IPS-15b (cell line): ENCODE measurements around the gene CAPNS1.
A peak's percentile ranks its signal among the peaks of the same experiment; 100 is the strongest.
"Not testable (repeated sequence)": the region's sequence is repeated elsewhere in the genome, so short reads cannot be mapped to it uniquely, and the experiment has no call there.

ENCODE experiments used
- H3K27me3 ChIP-seq: one replicate; pipeline ENCODE4 v1.6.1; 2013; ENCODE audit warnings: low read length; ENCODE audit not compliant: control insufficient read depth, insufficient read depth
- H3K36me3 ChIP-seq: one replicate; pipeline ENCODE4 v1.6.1; 2013; ENCODE audit warnings: low read length; ENCODE audit not compliant: control insufficient read depth, insufficient read depth
- H3K4me1 ChIP-seq: one replicate; pipeline ENCODE4 v1.6.1; 2013; ENCODE audit warnings: mild to moderate bottlenecking, low read length; ENCODE audit not compliant: control insufficient read depth, insufficient read depth
- H3K4me3 ChIP-seq: one replicate; pipeline ENCODE4 v1.5.1; 2013; ENCODE audit warnings: low read depth, low read length
- H3K9ac ChIP-seq: one replicate; pipeline ENCODE4 v1.6.1; 2013; ENCODE audit warnings: low read depth, mild to moderate bottlenecking, low read length
- H3K9me3 ChIP-seq: one replicate; pipeline ENCODE4 v1.6.1; 2013; ENCODE audit warnings: mild to moderate bottlenecking, low read length; ENCODE audit not compliant: control insufficient read depth, insufficient read depth

CAPNS1 gene

GRCh38 chr19:36115453-36116343 is 24.2 kb upstream of the CAPNS1 start, which contains the start of gene TBCB:
TSS of gene TBCB (plus strand) at chr19:36115468. CDS start at chr19:36115561, 93 bp downstream.
- Histone ChIP-seq H3K27me3 (no peaks in the 10 kb centered on the region), H3K4me1 (peaks cover 14% of the 10 kb centered on the region), H3K9ac (peak within 1 kb of the TSS; percentile 81), H3K4me3 (peak within 1 kb of the TSS; percentile 98), H3K9me3 (no peaks in the 10 kb centered on the region), H3K36me3 (peaks cover 20% of the 10 kb centered on the region)

- no peak overlapping the region for H3K9ac ChIP-seq
- H3K4me1 ChIP-seq, result peaks cover 9% of the 10 kb centered on the region
- peaks cover 20% of the 10 kb centered on the region for H3K36me3 ChIP-seq
Observed at GRCh38 chr19:36116344-36116637, 23.6 kb upstream of the CAPNS1 start.

GRCh38 chr19:36120092-36120983 is 19.5 kb upstream of the CAPNS1 start:
- no peak overlapping the region for H3K4me3 ChIP-seq
- peaks cover 23% of the 10 kb centered on the region for H3K36me3 ChIP-seq
- no peak overlapping the region for H3K9ac ChIP-seq
- no peaks in the 10 kb centered on the region for H3K27me3 ChIP-seq
- no peaks in the 10 kb centered on the region for H3K9me3 ChIP-seq
- H3K4me1 ChIP-seq, result peaks cover 5% of the 10 kb centered on the region

More at GRCh38 chr19:36116344-36116637, 23.6 kb upstream of the CAPNS1 start:
- Histone ChIP-seq H3K27me3 (no peaks in the 10 kb centered on the region), H3K9me3 (no peaks in the 10 kb centered on the region), H3K4me3 (peak overlapping the region; percentile 98)

GRCh38 chr19:36120984-36121358 is 18.9 kb upstream of the CAPNS1 start:
- no peak overlapping the region for H3K9ac ChIP-seq
- H3K4me1 ChIP-seq, result peaks cover 5% of the 10 kb centered on the region
- H3K4me3 ChIP-seq, result no peak overlapping the region
- peaks cover 26% of the 10 kb centered on the region for H3K36me3 ChIP-seq
- H3K9me3 ChIP-seq, result no peaks in the 10 kb centered on the region
- H3K27me3 ChIP-seq, result no peaks in the 10 kb centered on the region

- no peak overlapping the region for H3K9ac ChIP-seq
- H3K27me3 ChIP-seq, result no peaks in the 10 kb centered on the region
- H3K36me3 ChIP-seq, result peaks cover 26% of the 10 kb centered on the region
- peaks cover 5% of the 10 kb centered on the region for H3K4me1 ChIP-seq
- no peaks in the 10 kb centered on the region for H3K9me3 ChIP-seq
- no peak overlapping the region for H3K4me3 ChIP-seq
Observed at GRCh38 chr19:36121486-36122124, 18.3 kb upstream of the CAPNS1 start.

- Histone ChIP-seq H3K36me3 (peaks cover 20% of the 10 kb centered on the region), H3K4me1 (no peaks in the 10 kb centered on the region), H3K9me3 (no peaks in the 10 kb centered on the region)
Observed at GRCh38 chr19:36125557-36125956, 14.3 kb upstream of the CAPNS1 start.

GRCh38 chr19:36128392-36128736 is 11.5 kb upstream of the CAPNS1 start:
- peak overlapping the region; percentile 79 for H3K9ac ChIP-seq
- H3K36me3 ChIP-seq, result peaks cover 9% of the 10 kb centered on the region
- no peaks in the 10 kb centered on the region for H3K4me1 ChIP-seq
- no peaks in the 10 kb centered on the region for H3K9me3 ChIP-seq
- H3K27me3 ChIP-seq, result no peaks in the 10 kb centered on the region
- H3K4me3 ChIP-seq, result peak overlapping the region; percentile 79

More at GRCh38 chr19:36125557-36125956, 14.3 kb upstream of the CAPNS1 start:
- Histone ChIP-seq H3K4me3 (no peak overlapping the region), H3K27me3 (no peaks in the 10 kb centered on the region), H3K9ac (no peak overlapping the region)

- not testable (repeated sequence) for H3K9me3 ChIP-seq, H3K4me1 ChIP-seq, H3K4me3 ChIP-seq, H3K27me3 ChIP-seq, H3K9ac ChIP-seq, H3K36me3 ChIP-seq
Observed at GRCh38 chr19:36131221-36131620, 8.6 kb upstream of the CAPNS1 start.

- H3K9ac ChIP-seq, H3K4me1 ChIP-seq, H3K9me3 ChIP-seq, H3K36me3 ChIP-seq, H3K4me3 ChIP-seq, H3K27me3 ChIP-seq: not testable (repeated sequence)
Observed at GRCh38 chr19:36134867-36135266, 5.0 kb upstream of the CAPNS1 start.

GRCh38 chr19:36136964-36137686 is 2.7 kb upstream of the CAPNS1 start:
- H3K4me3 ChIP-seq, result no peak overlapping the region
- H3K36me3 ChIP-seq, result peaks cover 2% of the 10 kb centered on the region
- no peaks in the 10 kb centered on the region for H3K27me3 ChIP-seq
- peaks cover 6% of the 10 kb centered on the region for H3K4me1 ChIP-seq
- H3K9ac ChIP-seq, result no peak overlapping the region
- H3K9me3 ChIP-seq, result no peaks in the 10 kb centered on the region

GRCh38 chr19:36139120-36139472 is 770 bp upstream of the CAPNS1 start:
- H3K27me3 ChIP-seq, result no peaks in the 10 kb centered on the region
- H3K4me3 ChIP-seq, result peak overlapping the region; percentile 97
- H3K9me3 ChIP-seq, result no peaks in the 10 kb centered on the region
- peak overlapping the region; percentile 95 for H3K9ac ChIP-seq
- peaks cover 13% of the 10 kb centered on the region for H3K36me3 ChIP-seq
- peaks cover 6% of the 10 kb centered on the region for H3K4me1 ChIP-seq
